Stimulated activated CD8-positive, alpha-beta memory T cell treated with anti-CD3 and anti-CD28 coated beads, Interleukin-15, amount 100 ng/mL, for 24 hours (primary cell): ENCODE measurements around the gene LZIC.
"Not testable (repeated sequence)": the region's sequence is repeated elsewhere in the genome, so short reads cannot be mapped to it uniquely, and the experiment has no call there.

Experiments used
- DNase-seq: peaks from one replicate; pipeline ENCODE4 v3.0.0-alpha.2; 2020; ENCODE audit warnings: low read depth

Gene LZIC

GRCh38 chr1:9942939-9943788, at the start of gene LZIC, which contains the start of gene NMNAT1:
TSS of gene LZIC (minus strand) at chr1:9943391. CDS start at chr1:9936619, 6,772 bp downstream.
TSS of gene NMNAT1 (plus strand) at chr1:9943475. CDS start at chr1:9972074, 28,599 bp downstream.
- peak; percentile 84 for DNase-seq

DNA sequence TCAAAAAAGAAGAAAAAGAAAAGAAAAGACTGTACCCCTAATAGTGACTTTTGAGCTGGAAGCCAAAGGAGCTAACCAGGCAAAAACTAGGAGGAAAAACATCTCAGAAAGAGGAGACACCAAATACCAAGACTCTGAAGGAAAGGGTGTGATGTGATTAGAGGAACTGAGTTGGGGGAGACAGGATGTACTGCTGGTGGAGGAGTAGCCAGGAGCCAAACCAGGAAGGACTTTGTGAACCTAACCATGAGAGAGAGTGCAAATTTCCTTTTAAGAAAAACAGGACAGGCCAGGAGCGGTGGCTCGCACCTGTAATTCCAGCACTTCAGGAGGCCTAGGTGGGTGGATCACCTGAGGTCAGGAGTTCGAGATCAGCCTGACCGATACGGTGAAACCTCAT, 49.7 kb upstream of the LZIC start:
- no peak for DNase-seq

DNA sequence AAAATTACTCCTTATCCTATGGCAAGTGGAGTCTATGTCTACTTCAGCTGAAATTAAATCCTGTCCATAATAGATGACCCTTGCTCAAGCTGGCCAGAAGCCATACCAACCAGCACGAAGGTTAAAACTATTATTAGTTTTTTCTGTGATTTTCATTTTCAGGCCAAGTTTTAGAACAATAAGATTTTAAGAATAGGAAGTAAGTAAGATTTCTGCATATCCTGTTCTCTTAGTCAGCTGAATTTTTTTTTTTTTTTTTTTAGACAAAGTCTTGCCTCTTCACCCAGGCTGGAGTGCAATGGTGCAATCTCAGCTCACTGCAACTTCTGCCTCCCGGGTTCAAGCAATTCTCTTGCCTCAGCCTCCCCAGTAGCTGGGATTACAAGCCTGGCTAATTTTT, 47.8 kb upstream of the LZIC start:
- DNase-seq, result no peak

- no peak for DNase-seq
Observed at GRCh38 chr1:9989773-9990172, 46.6 kb upstream of the LZIC start.

DNA sequence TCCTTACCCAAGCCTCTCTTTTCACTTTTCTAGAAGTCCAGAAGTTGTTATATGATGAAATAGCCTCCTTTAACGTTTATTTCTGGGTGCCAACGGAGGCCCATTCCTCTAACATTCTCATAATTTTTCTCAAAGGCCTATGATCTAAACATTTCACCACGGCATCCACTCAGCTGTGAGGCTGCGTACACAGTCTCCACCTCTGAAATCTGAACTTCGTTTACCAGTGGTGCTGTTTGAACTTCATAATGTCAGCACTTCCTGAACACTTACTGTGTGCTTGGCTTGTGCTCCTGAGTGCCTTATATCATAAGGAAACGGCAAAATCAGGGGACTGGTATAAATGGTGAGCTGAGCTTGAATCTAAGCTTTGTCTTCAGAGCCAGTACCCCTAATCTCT, 41.8 kb upstream of the LZIC start:
- no peak for DNase-seq

DNA sequence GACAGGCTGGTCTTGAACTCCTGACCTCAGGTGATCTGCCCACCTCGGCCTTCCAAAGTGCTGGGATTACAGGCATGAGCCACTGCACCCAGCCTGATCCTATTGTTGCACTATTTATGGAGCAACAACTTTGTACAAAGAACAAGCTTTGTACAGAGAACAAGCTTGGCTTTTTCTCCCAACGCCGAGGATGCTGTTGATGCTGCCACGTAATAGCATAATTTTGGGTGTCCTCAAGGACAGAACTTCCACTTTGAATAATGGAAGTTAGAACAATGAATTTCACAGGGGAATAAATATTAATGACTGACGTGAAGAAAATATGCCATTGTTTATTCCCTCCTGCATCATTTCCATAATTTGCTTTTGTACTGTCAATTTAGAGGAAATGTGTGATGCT, 41.1 kb upstream of the LZIC start:
- no peak for DNase-seq

- DNase-seq, result no peak
Observed at GRCh38 chr1:9960706-9961562, 17.7 kb upstream of the LZIC start.

DNA sequence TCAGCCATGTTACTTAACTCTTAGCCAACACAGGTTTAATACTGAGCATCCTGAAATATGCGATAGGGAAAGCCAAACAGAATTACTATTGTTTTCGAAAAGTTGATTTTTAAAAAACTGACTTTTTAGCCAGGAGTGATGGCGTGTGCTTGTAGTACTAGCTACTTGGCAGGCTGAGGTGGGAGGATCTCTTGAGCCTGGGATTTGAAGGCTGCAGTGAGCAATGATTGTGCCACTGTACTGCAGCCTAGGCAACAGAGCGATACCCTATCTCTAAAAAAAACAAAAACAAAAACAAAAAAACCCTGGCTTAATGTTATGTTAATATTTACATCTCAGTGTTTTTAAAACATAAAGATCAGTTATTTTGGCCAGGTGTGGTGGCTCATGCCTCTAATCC, 16.8 kb upstream of the LZIC start:
- no peak for DNase-seq

- no peak for DNase-seq
Observed at GRCh38 chr1:9957726-9958125, 14.5 kb upstream of the LZIC start.

GRCh38 chr1:9946315-9946714, 3.1 kb upstream of the LZIC start:
- no peak for DNase-seq

GRCh38 chr1:9942399-9942938, 722 bp downstream of the LZIC start:
- DNase-seq, result no peak

DNA sequence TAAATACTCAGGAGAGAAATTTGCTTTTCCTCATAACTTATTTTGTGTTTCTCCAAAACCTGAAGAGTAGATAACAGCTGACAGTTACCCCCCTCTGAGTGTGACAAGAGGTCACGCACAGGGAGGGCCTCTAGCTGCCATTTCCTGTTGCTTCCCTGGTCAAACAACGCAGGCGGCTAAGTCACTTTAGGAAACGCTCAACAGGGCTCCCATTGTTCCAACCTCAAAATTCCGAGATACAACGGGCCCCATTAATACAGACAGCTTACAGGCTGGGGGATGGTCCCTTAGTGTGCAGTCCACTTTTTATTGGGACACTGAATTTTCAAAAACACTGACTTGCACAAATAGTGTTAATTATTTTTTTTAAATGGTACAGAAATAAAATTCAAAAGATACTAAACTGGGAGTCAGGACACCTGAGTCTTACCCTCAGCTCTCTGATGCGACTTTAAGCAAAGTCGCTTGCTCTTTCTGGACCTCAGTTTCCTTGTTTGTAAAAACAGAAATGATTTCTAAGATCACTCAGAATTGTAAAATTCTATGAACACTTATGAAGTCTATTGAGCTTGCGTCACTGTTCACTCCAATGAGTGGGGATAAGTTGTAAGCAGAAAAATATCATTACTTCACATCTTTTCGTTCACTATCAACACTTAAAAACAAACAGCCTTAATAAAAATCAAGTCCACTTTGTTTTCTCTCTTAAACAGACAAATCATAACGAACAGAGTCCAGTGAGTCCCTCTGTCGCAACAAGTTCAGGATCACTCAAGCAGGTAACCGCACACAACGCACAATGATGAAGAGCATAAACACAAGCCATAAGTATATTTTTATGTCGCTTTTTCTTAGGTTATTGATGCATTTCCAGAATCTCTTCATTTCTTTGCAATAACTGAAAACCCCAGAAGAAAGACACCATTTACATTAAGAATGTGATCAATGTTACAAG, 13.5 kb downstream of the LZIC start:
- DNase-seq, result no peak

- DNase-seq, result no peak
Observed at GRCh38 chr1:9927259-9927658, 15.9 kb downstream of the LZIC start.

GRCh38 chr1:9922342-9922741, 20.8 kb downstream of the LZIC start:
- no peak for DNase-seq

DNA sequence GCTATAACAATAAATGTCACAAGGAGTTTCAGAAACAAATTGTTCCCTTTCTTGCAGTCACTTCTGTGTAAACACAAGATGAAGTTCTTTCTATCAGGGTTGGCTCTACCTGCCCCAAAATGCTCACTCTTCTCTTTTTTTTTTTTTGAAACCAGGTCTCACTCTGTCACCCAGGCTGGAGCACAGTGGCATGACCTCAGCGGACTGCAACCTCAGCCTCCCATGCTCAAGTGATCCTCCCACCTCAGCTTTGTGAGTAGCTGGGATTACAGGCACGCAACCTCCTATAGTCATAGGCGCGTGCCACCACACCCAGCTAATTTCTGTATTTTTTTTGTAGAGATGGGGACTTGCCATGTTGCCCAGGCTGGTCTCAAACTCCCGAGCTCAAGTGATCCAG, 22.6 kb downstream of the LZIC start:
- DNase-seq, result no peak

- DNase-seq, result no peak
Observed at GRCh38 chr1:9917901-9918300, 25.3 kb downstream of the LZIC start.

DNA sequence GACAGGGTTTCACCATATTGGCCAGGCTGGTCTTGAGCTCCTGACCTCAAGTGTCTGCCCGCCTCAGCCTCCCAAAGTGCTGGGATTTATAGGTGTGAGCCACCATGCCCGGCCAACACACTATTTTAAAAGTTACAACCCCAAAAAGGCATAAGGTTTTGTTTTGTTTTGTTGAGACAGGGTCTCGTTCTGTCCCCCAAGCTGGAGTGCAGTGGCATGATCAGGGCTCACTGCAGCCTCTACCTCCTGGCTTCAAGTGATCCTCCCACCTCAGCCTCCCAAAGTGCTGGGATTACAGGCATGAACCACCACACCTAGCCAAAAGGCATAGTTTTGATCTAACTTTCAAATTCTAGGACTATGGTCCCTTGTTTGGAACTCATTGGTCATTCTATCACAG, 25.7 kb downstream of the LZIC start:
- DNase-seq, result not testable (repeated sequence)

- no peak for DNase-seq
Observed at GRCh38 chr1:9916452-9916851, 26.7 kb downstream of the LZIC start.

DNA sequence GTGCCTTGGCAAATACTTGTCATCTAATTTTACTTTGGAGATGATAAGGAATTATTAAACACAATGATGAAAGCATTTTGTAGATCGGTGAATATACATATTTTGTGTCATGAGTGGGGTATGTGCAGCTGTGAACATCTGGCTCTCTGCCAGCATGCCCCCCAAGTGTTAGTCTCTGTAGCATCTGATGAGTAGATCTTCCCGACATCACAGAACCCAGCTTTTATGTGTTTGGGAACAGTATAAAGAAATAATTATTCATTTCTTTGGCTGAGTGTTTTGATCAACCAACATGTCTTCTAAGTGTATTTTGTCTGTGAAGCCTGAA, 28.6 kb downstream of the LZIC start:
- no peak for DNase-seq

GRCh38 chr1:9912264-9912936, 30.8 kb downstream of the LZIC start:
- DNase-seq, result no peak
